Panc1 (cell line): ENCODE results near the gene NUTM1.

Experiments
- POLR2AphosphoS5 ChIP-seq: IDR thresholded peaks from 2 replicates; pipeline ENCODE4 v1.6.1; 2012; ENCODE audit warnings: mild to moderate bottlenecking, low read depth, low read length, moderate library complexity
- TF ChIP-seq, protein P1 (sequence below): fragments of 450-650 bp; IDR thresholded peaks from 2 replicates; pipeline ENCODE4 v1.5.1; 2017; ENCODE audit warnings: mild to moderate bottlenecking
- TF ChIP-seq, protein P2 (sequence below), 2 experiments: IDR thresholded peaks; 2 replicates each; pipeline ENCODE4 v1.6.1; 2011 to 2012; ENCODE audit warnings: low read depth in 2 of 2, control low read depth in 1 of 2, low read length in 1 of 2, mild to moderate bottlenecking in 1 of 2, moderate library complexity in 1 of 2; ENCODE audit not compliant: insufficient read depth in 1 of 2

DNA sequence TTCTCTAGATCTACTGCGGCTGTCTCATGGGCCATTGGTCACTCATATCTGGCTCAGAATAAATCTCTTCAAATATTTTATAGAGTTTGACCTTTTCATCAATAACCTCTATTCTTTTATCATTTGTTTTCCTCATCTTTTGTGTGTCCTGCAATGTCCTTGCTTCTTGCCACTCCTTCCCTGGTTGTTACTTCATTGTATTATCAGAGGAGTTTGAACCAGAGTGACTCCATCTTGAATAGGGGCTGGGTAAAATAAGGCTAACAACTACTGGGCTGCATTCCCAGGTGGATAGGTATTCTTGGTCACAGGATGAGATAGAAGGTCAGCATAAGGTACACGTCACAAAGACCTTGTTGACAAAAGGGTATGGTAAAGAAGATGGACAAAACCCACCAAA, 33.7 kb downstream of the NUTM1 start:
- TF ChIP-seq, protein P1, sequence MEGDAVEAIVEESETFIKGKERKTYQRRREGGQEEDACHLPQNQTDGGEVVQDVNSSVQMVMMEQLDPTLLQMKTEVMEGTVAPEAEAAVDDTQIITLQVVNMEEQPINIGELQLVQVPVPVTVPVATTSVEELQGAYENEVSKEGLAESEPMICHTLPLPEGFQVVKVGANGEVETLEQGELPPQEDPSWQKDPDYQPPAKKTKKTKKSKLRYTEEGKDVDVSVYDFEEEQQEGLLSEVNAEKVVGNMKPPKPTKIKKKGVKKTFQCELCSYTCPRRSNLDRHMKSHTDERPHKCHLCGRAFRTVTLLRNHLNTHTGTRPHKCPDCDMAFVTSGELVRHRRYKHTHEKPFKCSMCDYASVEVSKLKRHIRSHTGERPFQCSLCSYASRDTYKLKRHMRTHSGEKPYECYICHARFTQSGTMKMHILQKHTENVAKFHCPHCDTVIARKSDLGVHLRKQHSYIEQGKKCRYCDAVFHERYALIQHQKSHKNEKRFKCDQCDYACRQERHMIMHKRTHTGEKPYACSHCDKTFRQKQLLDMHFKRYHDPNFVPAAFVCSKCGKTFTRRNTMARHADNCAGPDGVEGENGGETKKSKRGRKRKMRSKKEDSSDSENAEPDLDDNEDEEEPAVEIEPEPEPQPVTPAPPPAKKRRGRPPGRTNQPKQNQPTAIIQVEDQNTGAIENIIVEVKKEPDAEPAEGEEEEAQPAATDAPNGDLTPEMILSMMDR: no peak
- no peak for TF ChIP-seq POLR2AphosphoS5
- TF ChIP-seq, protein P2, sequence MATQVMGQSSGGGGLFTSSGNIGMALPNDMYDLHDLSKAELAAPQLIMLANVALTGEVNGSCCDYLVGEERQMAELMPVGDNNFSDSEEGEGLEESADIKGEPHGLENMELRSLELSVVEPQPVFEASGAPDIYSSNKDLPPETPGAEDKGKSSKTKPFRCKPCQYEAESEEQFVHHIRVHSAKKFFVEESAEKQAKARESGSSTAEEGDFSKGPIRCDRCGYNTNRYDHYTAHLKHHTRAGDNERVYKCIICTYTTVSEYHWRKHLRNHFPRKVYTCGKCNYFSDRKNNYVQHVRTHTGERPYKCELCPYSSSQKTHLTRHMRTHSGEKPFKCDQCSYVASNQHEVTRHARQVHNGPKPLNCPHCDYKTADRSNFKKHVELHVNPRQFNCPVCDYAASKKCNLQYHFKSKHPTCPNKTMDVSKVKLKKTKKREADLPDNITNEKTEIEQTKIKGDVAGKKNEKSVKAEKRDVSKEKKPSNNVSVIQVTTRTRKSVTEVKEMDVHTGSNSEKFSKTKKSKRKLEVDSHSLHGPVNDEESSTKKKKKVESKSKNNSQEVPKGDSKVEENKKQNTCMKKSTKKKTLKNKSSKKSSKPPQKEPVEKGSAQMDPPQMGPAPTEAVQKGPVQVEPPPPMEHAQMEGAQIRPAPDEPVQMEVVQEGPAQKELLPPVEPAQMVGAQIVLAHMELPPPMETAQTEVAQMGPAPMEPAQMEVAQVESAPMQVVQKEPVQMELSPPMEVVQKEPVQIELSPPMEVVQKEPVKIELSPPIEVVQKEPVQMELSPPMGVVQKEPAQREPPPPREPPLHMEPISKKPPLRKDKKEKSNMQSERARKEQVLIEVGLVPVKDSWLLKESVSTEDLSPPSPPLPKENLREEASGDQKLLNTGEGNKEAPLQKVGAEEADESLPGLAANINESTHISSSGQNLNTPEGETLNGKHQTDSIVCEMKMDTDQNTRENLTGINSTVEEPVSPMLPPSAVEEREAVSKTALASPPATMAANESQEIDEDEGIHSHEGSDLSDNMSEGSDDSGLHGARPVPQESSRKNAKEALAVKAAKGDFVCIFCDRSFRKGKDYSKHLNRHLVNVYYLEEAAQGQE (IDR thresholded peaks at IDR 0.05; ENCODE audit: insufficient read depth in 1 of 2, low read depth in 2 of 2, low read length in 1 of 2): no peak
